Fibroblast of lung (primary cell): Measurements from ENCODE around the gene EXOC6.

Source experiments
- CTCF ChIP-seq, 2 donors: IDR thresholded peaks in 1 of 2; conservative IDR thresholded peaks in 1 of 2; 1 replicate in 1 of 2; 2 replicates in 1 of 2; pipeline ENCODE4 v1.5.1; 2011 to 2012; ENCODE audit warnings: low read length in 2 of 2, control low read depth in 1 of 2, inconsistent platforms in 1 of 2, low read depth in 1 of 2, mild to moderate bottlenecking in 1 of 2
- EZH2 ChIP-seq: IDR thresholded peaks from 2 replicates; pipeline ENCODE4 v1.5.1; 2012; ENCODE audit warnings: low read length, control low read depth, mild to moderate bottlenecking; ENCODE audit errors: missing control alignments

GRCh38 chr10:93072225-93072712 is 223.9 kb downstream of the EXOC6 start:
- TF ChIP-seq CTCF (conservative IDR thresholded peaks at IDR 0.05 in 1 of 2, IDR thresholded peaks at IDR 0.05 in 1 of 2; ENCODE audit: low read depth in 1 of 2, low read length in 2 of 2) (no peak), EZH2 (no peak)
